GM21360 (cell line): Measurements from ENCODE around the gene GHRH.

ENCODE experiments used
- ATAC-seq: cut with Tn5 transposase; IDR thresholded peaks from one replicate; pipeline ENCODE4 v1.9.1; 2021; ENCODE audit warnings: mild to moderate bottlenecking, moderate library complexity; ENCODE audit not compliant: unreplicated experiment

GHRH gene

GRCh38 chr20:37209661-37210314, 51.8 kb downstream of the GHRH start:
- ATAC-seq: no peak

GRCh38 chr20:37209193-37209592, 52.4 kb downstream of the GHRH start:
- ATAC-seq: no peak

- ATAC-seq: no peak
These were observed 54.4 kb downstream of the GHRH start for GRCh38 chr20:37207171-37207570.

GRCh38 chr20:37205794-37206193, 55.8 kb downstream of the GHRH start:
- ATAC-seq: no peak

GRCh38 chr20:37205130-37205529, 56.5 kb downstream of the GHRH start:
- ATAC-seq: no peak

GRCh38 chr20:37204056-37204455, 57.6 kb downstream of the GHRH start:
- ATAC-seq: no peak

- no peak for ATAC-seq
These were observed 59.2 kb downstream of the GHRH start for GRCh38 chr20:37202267-37202943.

GRCh38 chr20:37201827-37202162, 59.8 kb downstream of the GHRH start:
- no peak for ATAC-seq
